ENCODE measurements around the gene KIAA0825.
"Not testable (repeated sequence)": the region's sequence is repeated elsewhere in the genome, so short reads cannot be mapped to it uniquely, and the experiment has no call there.

- TF ChIP-seq POLR2A, CTCF (IDR thresholded peaks at IDR 0.05): not testable (repeated sequence)
Measured at GRCh38 chr5:94143621-94144020, 474.8 kb downstream of the KIAA0825 start.
